Measurements from ENCODE around the gene TFE3.

TFE3 gene, protein sequence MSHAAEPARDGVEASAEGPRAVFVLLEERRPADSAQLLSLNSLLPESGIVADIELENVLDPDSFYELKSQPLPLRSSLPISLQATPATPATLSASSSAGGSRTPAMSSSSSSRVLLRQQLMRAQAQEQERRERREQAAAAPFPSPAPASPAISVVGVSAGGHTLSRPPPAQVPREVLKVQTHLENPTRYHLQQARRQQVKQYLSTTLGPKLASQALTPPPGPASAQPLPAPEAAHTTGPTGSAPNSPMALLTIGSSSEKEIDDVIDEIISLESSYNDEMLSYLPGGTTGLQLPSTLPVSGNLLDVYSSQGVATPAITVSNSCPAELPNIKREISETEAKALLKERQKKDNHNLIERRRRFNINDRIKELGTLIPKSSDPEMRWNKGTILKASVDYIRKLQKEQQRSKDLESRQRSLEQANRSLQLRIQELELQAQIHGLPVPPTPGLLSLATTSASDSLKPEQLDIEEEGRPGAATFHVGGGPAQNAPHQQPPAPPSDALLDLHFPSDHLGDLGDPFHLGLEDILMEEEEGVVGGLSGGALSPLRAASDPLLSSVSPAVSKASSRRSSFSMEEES

DNA sequence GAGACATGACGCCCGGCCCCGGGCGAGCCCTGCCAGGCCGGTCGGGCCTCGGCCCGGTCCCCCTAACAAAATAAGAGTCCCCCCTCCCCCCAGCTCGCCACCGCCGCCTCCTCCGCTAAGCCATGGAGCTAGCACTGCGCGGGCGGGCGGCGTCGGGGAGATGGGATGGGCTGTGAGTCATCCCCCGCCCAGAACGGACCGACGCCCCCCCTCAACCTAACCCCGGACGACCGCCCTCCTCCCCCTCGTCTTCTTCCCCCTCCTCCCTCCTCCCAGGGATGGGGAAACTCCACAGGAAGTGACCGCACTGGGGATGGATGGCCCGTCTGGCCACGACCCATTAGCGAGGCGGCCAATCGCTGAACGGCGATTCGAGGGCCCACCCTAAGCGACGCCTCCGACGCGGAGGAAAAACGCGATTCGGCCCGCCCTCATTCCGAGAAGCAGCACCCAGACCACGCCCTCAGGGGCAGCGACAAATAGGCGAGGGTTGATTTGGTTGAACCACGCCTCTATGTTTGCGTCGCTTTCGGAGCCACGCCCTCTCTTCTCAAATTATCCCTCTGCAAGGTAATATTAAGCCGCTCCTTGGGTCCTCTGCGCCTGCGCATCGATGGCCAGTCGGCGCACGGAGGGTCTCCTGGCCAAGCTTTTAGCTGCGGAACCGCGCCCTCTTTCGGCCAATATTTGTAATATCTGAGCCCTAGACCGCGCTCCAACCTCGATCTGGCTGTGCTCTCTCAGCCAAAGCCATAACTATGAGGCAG is at the start of gene TFE3:
Gene TFE3 (minus strand): TSS at position 138 of the 767 bp plus-strand sequence. CDS start 131 bp downstream, at position 7.
- Histone ChIP-seq H3K9me3 (ENCODE audit: control insufficient read depth in 1 of 2, low read length in 2 of 2) (no peaks in the 10 kb centered on the region), H3K4me1 (ENCODE audit: control insufficient read depth in 1 of 2, insufficient read depth in 2 of 2, low read length in 2 of 2) (peaks cover 5 to 17% of the 10 kb centered on the region in 2 donors), H3K27ac (ENCODE audit: low read length) (peak within 1 kb of the TSS; percentile 97), H3K36me3 (ENCODE audit: control insufficient read depth in 1 of 2, insufficient read depth in 2 of 2, low read length in 2 of 2) (peaks cover 10 to 18% of the 10 kb centered on the region in 2 donors), H3K4me3 (ENCODE audit: low read depth in 1 of 2, low read length in 2 of 2) (peak within 1 kb of the TSS; percentile 73 to 84), H3K27me3 (ENCODE audit: low read depth, low read length) (no peaks in the 10 kb centered on the region)

DNA sequence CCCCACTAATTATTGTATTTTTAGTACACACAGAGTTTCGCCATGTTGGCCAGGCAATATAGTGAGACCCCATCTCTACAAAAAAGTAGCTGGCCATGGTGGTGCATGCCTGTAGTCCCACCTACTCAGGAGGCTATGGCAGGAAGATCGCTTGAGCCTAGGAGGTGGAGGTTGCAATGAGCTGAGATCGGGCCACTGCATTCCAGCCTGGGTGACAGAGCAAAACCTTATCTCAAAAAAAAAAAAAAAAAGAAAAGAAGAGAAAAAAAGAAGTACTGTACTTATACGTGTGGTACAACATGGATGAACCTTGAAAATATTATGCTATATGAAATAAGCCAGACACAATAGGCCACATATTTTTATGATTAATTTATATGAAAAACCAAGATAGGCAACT is 46.4 kb upstream of the TFE3 start:
- Histone ChIP-seq H3K4me1 (ENCODE audit: control insufficient read depth in 1 of 2, insufficient read depth in 2 of 2, low read length in 2 of 2) (no peaks in the 10 kb centered on the region), H3K36me3 (ENCODE audit: control insufficient read depth in 1 of 2, insufficient read depth in 2 of 2, low read length in 2 of 2) (no peaks in the 10 kb centered on the region), H3K4me3 (ENCODE audit: low read depth in 1 of 2, low read length in 2 of 2) (no peak overlapping the region), H3K27me3 (ENCODE audit: low read depth, low read length) (no peaks in the 10 kb centered on the region), H3K27ac (ENCODE audit: low read length) (no peak overlapping the region), H3K9me3 (ENCODE audit: control insufficient read depth in 1 of 2, low read length in 2 of 2) (no peaks in the 10 kb centered on the region)

DNA sequence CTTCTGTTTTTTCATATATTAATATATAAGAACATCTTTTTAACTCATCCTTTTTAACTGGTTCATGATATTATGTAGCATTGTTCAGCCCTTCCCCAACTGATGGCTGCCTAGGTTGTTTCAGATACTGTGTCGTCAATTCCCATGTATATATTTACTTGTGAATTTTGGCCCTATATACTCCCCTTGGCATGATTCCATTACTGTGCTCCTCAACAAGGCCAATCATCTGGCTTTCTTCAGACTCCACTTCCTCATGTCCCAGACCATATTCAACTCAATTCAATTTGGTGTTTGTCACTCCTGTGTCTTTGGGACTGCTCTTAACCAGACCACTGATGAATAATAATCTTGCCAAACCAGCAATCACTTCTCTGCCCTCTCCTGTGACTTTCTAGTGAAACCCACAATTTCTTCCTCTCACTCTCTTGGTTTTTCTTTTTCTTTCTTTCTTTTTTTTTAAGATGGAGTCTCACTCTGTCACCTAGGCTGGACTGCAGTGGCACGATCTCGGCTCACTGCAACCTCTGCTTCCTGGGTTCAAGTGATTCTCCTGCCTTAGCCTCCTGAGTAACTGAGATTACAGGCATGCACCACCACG is 39.2 kb upstream of the TFE3 start:
- Histone ChIP-seq H3K27ac (ENCODE audit: low read length) (no peak overlapping the region), H3K27me3 (ENCODE audit: low read depth, low read length) (no peaks in the 10 kb centered on the region), H3K4me1 (ENCODE audit: control insufficient read depth in 1 of 2, insufficient read depth in 2 of 2, low read length in 2 of 2) (peaks cover 0 to 10% of the 10 kb centered on the region in 2 donors), H3K9me3 (ENCODE audit: control insufficient read depth in 1 of 2, low read length in 2 of 2) (no peaks in the 10 kb centered on the region), H3K4me3 (ENCODE audit: low read depth in 1 of 2, low read length in 2 of 2) (no peak overlapping the region), H3K36me3 (ENCODE audit: control insufficient read depth in 1 of 2, insufficient read depth in 2 of 2, low read length in 2 of 2) (peaks cover 0 to 5% of the 10 kb centered on the region in 2 donors)

DNA sequence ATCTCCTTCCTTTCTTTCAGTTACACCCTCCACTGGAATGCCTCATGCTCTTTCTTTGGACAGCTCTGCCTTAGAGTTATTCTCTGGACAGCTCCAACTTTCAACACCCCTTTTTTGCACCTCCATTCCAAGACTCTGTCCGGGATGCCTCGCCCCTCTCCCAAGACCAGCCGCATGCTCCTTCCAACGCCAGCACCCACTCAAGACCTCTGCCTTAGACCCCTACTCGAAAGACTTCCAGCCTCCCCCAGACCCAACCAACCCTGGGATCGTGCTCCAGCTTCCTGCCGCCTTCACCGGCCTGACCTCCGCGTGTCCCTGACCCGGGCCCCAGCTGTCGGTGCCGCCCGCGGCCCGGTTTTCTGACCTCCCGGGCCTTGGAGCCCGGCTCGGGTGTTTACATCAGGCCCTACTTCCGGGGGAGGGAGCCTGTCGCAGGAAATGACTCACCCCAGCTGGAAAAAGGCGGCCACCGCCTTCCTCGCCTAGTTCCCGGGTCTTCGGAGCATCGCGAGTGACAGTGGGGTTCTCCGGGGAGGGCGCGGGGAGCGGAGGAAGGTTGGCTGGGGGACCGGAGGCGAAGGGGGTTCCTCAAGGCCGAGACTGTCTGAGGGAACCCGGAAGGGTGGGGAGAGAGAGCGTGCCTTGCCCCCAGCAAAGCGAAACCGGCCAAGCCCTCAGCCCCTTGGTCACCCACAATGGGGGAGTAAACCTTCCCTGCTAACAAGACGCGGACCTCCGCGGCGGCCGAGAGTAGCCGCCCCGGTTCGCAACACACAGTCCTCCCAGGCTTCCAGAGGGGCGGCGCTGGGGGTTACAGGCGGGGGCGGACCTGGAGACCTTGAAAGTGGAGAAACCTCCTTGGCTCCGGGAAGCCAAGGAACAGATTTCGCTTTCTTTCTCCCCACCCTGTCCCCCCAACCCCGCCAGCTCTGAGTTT is 36.6 kb upstream of the TFE3 start, which contains the start of gene WDR45:
Gene WDR45 (minus strand): TSS at position 399 of the 940 bp plus-strand sequence. CDS start 1,792 bp downstream, outside the sequence.
- Histone ChIP-seq H3K4me3 (ENCODE audit: low read depth in 1 of 2, low read length in 2 of 2) (peak within 1 kb of the TSS; percentile 70 to 76), H3K4me1 (ENCODE audit: control insufficient read depth in 1 of 2, insufficient read depth in 2 of 2, low read length in 2 of 2) (peaks cover 0 to 10% of the 10 kb centered on the region in 2 donors), H3K9me3 (ENCODE audit: control insufficient read depth in 1 of 2, low read length in 2 of 2) (no peaks in the 10 kb centered on the region), H3K27me3 (ENCODE audit: low read depth, low read length) (no peaks in the 10 kb centered on the region), H3K36me3 (ENCODE audit: control insufficient read depth in 1 of 2, insufficient read depth in 2 of 2, low read length in 2 of 2) (peaks cover 5 to 23% of the 10 kb centered on the region in 2 donors), H3K27ac (ENCODE audit: low read length) (peak within 1 kb of the TSS; percentile 89)

DNA sequence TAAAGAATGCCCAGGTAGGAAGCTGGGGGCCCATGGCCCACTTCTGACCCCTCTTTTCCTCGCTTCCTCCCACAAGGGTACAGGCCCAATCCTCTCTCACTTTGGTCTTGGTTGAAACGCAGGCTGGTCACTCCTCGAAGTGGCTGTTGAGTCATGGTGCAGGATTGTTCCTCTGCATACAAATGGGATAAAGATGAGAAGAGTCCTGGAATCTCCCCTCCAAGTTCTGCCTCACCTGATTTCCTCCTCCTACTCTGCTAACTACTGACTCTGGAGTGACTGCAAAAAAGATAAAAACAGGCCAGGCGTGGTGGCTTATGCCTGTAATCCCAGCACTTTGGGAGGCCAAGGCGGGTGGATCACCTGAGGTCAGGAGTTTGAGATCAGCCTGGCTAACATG is 34.8 kb upstream of the TFE3 start:
- no peak overlapping the region for H3K27ac ChIP-seq (ENCODE audit: low read length)
- H3K4me1 ChIP-seq (ENCODE audit: control insufficient read depth in 1 of 2, insufficient read depth in 2 of 2, low read length in 2 of 2) = peaks cover 0 to 12% of the 10 kb centered on the region in 2 donors
- H3K27me3 ChIP-seq (ENCODE audit: low read depth, low read length) = no peaks in the 10 kb centered on the region
- H3K9me3 ChIP-seq (ENCODE audit: control insufficient read depth in 1 of 2, low read length in 2 of 2) = no peaks in the 10 kb centered on the region
- no peak overlapping the region for H3K4me3 ChIP-seq (ENCODE audit: low read depth in 1 of 2, low read length in 2 of 2)
- H3K36me3 ChIP-seq (ENCODE audit: control insufficient read depth in 1 of 2, insufficient read depth in 2 of 2, low read length in 2 of 2) = peaks cover 5 to 23% of the 10 kb centered on the region in 2 donors

DNA sequence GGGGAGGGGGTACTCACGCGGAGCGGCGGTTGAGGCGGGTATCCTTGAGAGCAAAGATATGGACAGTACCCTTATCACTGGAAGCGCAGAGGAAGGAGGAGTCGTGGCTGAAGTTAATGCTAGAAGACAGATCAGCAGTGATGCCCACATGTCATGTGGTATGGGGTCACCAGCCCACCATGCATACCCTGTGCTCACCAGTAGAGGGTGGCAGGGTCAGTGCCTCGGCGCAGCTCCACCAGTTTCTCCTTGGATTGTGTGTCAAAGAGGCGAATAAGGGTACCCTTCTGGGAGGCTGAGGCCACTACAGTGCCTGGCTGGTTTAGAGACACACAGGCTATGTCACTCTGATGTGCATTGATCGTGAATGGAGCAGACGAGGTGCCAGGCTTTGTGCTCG is 32.2 kb upstream of the TFE3 start:
- Histone ChIP-seq H3K9me3 (ENCODE audit: control insufficient read depth in 1 of 2, low read length in 2 of 2) (no peaks in the 10 kb centered on the region), H3K27ac (ENCODE audit: low read length) (no peak overlapping the region), H3K4me3 (ENCODE audit: low read depth in 1 of 2, low read length in 2 of 2) (no peak overlapping the region), H3K4me1 (ENCODE audit: control insufficient read depth in 1 of 2, insufficient read depth in 2 of 2, low read length in 2 of 2) (peaks cover 0 to 18% of the 10 kb centered on the region in 2 donors), H3K36me3 (ENCODE audit: control insufficient read depth in 1 of 2, insufficient read depth in 2 of 2, low read length in 2 of 2) (peaks cover 5 to 23% of the 10 kb centered on the region in 2 donors), H3K27me3 (ENCODE audit: low read depth, low read length) (no peaks in the 10 kb centered on the region)

DNA sequence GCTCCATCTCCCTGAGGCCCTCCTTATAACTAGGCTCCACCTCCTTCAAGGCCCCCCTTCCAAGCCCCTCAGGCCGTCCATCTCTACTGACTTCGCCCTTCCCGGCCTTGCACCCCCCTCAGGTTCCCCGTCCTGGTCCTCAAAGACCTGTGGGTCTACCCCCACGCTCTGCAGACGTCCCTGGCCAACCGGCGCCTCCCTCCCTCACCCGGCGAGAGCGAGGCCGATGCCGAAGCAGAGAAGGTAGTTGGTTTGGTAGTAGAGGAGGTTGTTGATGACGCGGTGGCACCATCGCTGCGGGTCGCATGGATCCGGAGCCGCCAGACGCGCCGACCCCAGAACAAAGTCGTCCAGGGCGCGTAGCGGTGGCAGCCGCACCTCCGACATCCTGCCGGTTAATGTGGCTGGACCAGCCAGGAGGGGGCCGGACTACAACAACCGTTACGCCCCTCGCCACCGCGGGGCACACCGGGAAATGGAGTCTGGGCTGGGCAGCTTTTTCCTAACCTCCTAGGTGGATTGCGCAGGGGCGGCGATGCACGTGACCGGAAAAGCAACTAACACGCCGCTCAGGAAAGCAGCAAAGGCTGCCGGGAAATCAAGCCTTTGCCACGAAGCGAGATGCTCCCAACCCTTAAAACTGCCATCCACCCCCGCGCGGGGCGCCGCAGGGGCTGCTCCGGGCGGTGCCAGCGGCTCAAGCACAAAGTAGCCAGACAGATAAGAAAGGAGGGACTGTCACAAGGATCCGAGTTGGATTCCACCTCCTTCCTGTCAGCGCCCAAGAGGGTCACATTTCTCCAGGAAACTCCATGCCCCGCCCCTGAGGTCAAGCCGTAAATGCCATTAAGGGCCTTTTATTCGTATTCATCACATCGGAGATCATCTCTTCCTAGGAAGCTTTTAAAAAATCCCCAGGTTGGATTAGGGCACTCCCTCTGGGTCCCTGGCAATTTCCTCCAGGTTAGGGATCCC is 30.7 kb upstream of the TFE3 start, which contains the start of gene PRAF2:
Gene PRAF2 (minus strand): TSS at position 402 of the 975 bp plus-strand sequence. CDS start 15 bp downstream, at position 387.
- Histone ChIP-seq H3K9me3 (ENCODE audit: control insufficient read depth in 1 of 2, low read length in 2 of 2) (no peaks in the 10 kb centered on the region), H3K27me3 (ENCODE audit: low read depth, low read length) (no peaks in the 10 kb centered on the region), H3K4me3 (ENCODE audit: low read depth in 1 of 2, low read length in 2 of 2) (peak within 1 kb of the TSS; percentile 65 to 78), H3K4me1 (ENCODE audit: control insufficient read depth in 1 of 2, insufficient read depth in 2 of 2, low read length in 2 of 2) (peaks cover 0 to 14% of the 10 kb centered on the region in 2 donors), H3K27ac (ENCODE audit: low read length) (no peak within 1 kb of the TSS), H3K36me3 (ENCODE audit: control insufficient read depth in 1 of 2, insufficient read depth in 2 of 2, low read length in 2 of 2) (peaks cover 5 to 23% of the 10 kb centered on the region in 2 donors)

DNA sequence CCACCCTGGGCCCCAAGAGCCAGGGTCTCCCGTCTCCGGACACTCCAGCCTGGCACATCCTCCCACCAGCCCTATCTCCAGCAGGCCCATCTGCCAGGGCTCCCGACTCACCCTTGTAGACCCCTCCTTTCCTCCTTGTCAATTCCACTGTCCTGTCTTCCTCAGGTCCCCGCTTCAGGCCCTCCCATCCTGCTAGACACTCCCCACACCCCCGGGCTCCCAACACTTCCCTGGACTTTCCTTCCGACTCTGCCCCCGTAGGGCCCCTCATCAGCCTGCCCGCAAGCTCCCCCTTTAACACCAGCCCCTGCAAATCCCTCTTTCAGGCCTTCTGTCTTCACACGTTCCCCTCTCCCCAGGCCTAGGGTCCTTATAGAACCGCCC is 29.5 kb upstream of the TFE3 start:
- H3K27ac ChIP-seq (ENCODE audit: low read length) = no peak overlapping the region

DNA sequence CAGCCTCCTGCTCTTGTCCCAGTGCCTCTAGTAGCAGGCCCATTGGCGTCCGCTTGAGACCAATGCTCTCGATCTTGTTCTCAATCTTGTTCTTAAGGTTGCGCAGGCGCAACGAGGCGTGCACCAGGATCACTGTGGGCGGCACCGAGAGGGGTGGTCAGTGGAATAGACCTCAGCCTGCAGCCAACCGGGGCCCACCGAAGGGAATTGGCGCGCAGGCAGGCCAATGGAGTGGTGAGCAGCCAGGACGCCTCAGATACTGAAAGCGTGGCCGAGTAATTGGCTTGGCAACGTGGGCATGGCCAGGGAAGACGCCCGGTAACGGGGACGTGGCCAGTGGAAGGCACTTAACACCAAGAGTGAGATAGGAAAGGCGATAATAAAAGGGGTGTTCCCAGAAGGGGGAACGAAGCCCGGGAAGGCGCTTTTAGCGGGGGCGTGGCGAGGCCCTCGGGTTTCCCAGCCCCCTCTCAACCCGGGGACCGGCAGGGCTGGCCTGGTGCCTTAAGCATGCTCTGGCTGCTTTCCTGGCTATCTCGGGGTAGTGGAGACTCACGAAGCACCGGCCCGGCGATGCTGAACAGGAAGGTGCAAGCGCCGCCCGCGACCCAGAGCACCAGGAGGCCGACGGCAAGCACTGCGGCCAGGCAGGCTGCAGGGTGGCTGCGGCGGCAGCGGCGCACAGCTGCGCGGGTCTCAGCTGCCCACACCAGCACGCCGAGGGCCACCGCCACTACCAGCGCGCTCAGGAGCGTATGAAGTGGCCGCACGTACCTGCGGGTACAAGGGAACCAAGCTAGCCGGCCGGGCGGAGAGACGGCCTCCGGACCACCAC is 28.9 kb upstream of the TFE3 start:
- Histone ChIP-seq H3K27me3 (ENCODE audit: low read depth, low read length) (no peaks in the 10 kb centered on the region), H3K4me1 (ENCODE audit: control insufficient read depth in 1 of 2, insufficient read depth in 2 of 2, low read length in 2 of 2) (peaks cover 0 to 8% of the 10 kb centered on the region in 2 donors), H3K27ac (ENCODE audit: low read length) (no peak overlapping the region), H3K9me3 (ENCODE audit: control insufficient read depth in 1 of 2, low read length in 2 of 2) (no peaks in the 10 kb centered on the region), H3K36me3 (ENCODE audit: control insufficient read depth in 1 of 2, insufficient read depth in 2 of 2, low read length in 2 of 2) (peaks cover 3 to 15% of the 10 kb centered on the region in 2 donors), H3K4me3 (ENCODE audit: low read depth in 1 of 2, low read length in 2 of 2) (peak overlapping the region; percentile 65 to 78)

More for the DNA sequence above, 29.5 kb upstream of the TFE3 start:
- Histone ChIP-seq H3K9me3 (ENCODE audit: control insufficient read depth in 1 of 2, low read length in 2 of 2) (no peaks in the 10 kb centered on the region), H3K27me3 (ENCODE audit: low read depth, low read length) (no peaks in the 10 kb centered on the region), H3K36me3 (ENCODE audit: control insufficient read depth in 1 of 2, insufficient read depth in 2 of 2, low read length in 2 of 2) (peaks cover 5 to 21% of the 10 kb centered on the region in 2 donors), H3K4me3 (ENCODE audit: low read depth in 1 of 2, low read length in 2 of 2) (peak overlapping the region; percentile 65 to 78), H3K4me1 (ENCODE audit: control insufficient read depth in 1 of 2, insufficient read depth in 2 of 2, low read length in 2 of 2) (peaks cover 0 to 8% of the 10 kb centered on the region in 2 donors)
